Skeletal muscle satellite cell (primary cell): ENCODE results near the gene TCF7. TPM values are rescaled to one million over a fixed set of nuclear protein-coding genes. Genes with fewer than 3 reads are reported as not detected.

Experiments
- H3K27me3 ChIP-seq: 2 replicates; pipeline ENCODE4 v1.7.0; 2013; ENCODE audit warnings: low read length; ENCODE audit not compliant: control insufficient read depth, insufficient read depth
- H3K36me3 ChIP-seq: 2 replicates; pipeline ENCODE4 v1.7.0; 2013; ENCODE audit warnings: mild to moderate bottlenecking, control low read depth, low read length; ENCODE audit not compliant: insufficient read depth
- H3K4me1 ChIP-seq: 2 replicates; pipeline ENCODE4 v1.7.0; 2013; ENCODE audit warnings: low read length; ENCODE audit not compliant: control insufficient read depth, insufficient read depth
- H3K4me2 ChIP-seq: 2 replicates; pipeline ENCODE4 v1.7.0; 2013; ENCODE audit warnings: mild to moderate bottlenecking, low read length
- H3K4me3 ChIP-seq: 2 replicates; pipeline ENCODE4 v1.7.0; 2013; ENCODE audit warnings: low read length
- H3K9ac ChIP-seq: 2 replicates; pipeline ENCODE4 v1.7.0; 2013; ENCODE audit warnings: mild to moderate bottlenecking, low read depth, low read length, moderate library complexity
- H3K9me3 ChIP-seq: replicated peaks from 2 replicates; pipeline ENCODE4 v1.7.0; 2013; ENCODE audit warnings: mild to moderate bottlenecking, control low read depth, low read length
- small RNA-seq: library from RNA; depleted of rRNA; stranded (forward); fragments of <200 nt; gene quantifications from one replicate; pipeline ENCODE3, GENCODE V24; 2012

The TCF7 gene

GRCh38 chr5:134184155-134185135, 70.0 kb downstream of the TCF7 start:
- Histone ChIP-seq H3K36me3 (no peaks in the 10 kb centered on the region), H3K4me3 (no peak overlapping the region), H3K4me2 (no peak overlapping the region), H3K27me3 (no peaks in the 10 kb centered on the region), H3K9me3 (no peaks in the 10 kb centered on the region), H3K4me1 (no peaks in the 10 kb centered on the region), H3K9ac (no peak overlapping the region)

- no peaks in the 10 kb centered on the region for H3K36me3 ChIP-seq
- no peaks in the 10 kb centered on the region for H3K9me3 ChIP-seq
- H3K9ac ChIP-seq, result no peak overlapping the region
- no peaks in the 10 kb centered on the region for H3K27me3 ChIP-seq
- no peak overlapping the region for H3K4me2 ChIP-seq
- H3K4me3 ChIP-seq, result no peak overlapping the region
- no peaks in the 10 kb centered on the region for H3K4me1 ChIP-seq
Observed at GRCh38 chr5:134188092-134188491, 73.6 kb downstream of the TCF7 start.

GRCh38 chr5:134189031-134189430, 74.5 kb downstream of the TCF7 start:
- H3K4me2 ChIP-seq, result no peak overlapping the region
- H3K36me3 ChIP-seq, result peaks cover under 1% of the 10 kb centered on the region
- H3K9ac ChIP-seq, result no peak overlapping the region
- H3K4me3 ChIP-seq, result no peak overlapping the region
- H3K27me3 ChIP-seq, result no peaks in the 10 kb centered on the region
- no peaks in the 10 kb centered on the region for H3K9me3 ChIP-seq
- H3K4me1 ChIP-seq, result no peaks in the 10 kb centered on the region

GRCh38 chr5:134195666-134196065, 81.2 kb downstream of the TCF7 start:
- Histone ChIP-seq H3K4me2 (no peak overlapping the region), H3K9me3 (no peaks in the 10 kb centered on the region), H3K4me3 (no peak overlapping the region), H3K4me1 (no peaks in the 10 kb centered on the region), H3K27me3 (no peaks in the 10 kb centered on the region), H3K36me3 (peaks cover 59% of the 10 kb centered on the region), H3K9ac (no peak overlapping the region)

Small RNA genes lying within 50 kb of the gene (small RNA-seq; reads per million reads assigned to genes)
- not detected for gene AC008608.1
